ENCODE measurements around the gene PGC.

Gene PGC

DNA sequence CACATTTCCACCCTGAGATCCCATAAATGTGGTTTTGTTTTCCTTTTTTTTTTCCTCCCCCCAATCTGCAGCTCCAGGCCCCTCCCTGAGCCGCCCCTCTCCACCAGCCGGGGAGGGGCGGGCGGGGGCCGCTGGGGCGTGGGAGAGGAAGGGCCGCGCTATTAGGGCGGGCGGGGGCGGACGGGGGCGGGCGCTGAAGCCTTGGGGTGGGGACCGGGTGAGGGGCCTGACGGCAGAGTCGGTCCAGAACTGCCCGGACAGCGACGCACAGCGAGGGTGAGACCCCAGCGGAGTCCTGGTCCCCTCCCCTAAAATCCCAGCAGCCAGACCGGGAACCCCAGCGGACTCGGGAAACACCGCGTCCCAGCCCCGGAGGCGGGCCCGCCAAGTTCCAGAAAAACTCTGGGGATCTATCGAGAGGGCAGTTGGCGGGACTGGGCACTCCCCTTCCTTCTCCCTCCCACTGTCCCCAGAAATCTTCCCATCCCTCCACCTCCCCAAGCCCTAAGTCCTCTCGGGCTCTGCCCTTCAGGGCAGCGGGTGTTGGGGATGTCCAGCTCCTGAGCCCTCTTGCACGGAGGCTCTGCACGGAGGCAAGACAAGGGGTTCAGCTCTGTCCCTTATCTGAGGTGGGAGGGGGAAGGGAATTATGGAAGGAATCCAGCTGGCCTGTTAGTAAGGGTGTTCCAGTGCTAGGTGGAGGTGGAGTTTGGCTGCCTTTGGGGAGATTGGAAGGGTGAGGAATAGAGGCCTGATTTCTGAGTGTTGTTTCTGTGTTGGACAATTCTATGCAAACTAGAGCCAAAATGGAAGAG, 33.6 kb upstream of the PGC start, which contains the start of gene PRICKLE4:
Gene PRICKLE4 (plus strand): TSS at position 232 of the 815 bp plus-strand sequence. CDS start 2,692 bp downstream, outside the sequence.
- peak; percentile 39 for DNase-seq (ENCODE audit: low spot score)

DNA sequence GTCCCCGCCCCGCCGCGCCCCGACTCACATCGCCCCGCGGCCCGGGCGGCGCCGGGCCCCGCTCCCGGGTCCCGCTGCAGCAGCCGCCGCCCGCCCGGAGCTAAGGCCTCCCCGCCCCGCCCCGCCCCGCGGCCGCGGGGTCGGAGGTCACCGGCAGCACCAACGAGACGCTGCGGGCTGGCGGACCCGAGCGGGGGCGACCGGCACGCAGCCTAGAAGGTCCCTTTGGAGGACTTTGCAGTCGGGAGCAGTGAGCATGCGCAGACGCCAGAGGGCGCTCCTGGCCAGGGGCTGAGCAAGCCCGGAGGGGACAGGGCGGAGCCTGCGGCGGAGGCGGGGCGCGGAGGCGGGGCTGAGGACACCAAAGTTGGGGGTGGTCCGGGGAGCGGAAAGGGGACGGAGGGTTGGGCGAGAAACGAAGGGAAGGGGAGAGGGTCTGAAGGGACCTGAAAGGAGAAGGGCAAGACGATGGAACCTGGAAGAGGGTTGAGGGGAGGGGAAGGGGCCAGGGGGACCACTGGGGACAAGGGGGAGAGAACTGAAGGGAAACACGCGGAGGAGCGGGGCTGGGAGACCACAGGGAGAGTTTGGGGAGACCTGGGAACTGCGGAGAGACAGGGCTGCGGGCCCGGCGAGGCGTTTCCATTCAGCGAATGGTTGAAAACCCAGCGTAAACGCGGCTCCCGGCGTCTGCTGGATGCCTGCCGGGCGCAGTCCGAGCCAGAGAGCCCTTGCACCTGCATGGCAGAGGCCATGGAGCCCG, 32.8 kb upstream of the PGC start, which contains the start of gene FRS3:
Gene FRS3 (minus strand): TSS at position 113 of the 763 bp plus-strand sequence. CDS start 2,913 bp downstream, outside the sequence.
- TF ChIP-seq, protein P1, sequence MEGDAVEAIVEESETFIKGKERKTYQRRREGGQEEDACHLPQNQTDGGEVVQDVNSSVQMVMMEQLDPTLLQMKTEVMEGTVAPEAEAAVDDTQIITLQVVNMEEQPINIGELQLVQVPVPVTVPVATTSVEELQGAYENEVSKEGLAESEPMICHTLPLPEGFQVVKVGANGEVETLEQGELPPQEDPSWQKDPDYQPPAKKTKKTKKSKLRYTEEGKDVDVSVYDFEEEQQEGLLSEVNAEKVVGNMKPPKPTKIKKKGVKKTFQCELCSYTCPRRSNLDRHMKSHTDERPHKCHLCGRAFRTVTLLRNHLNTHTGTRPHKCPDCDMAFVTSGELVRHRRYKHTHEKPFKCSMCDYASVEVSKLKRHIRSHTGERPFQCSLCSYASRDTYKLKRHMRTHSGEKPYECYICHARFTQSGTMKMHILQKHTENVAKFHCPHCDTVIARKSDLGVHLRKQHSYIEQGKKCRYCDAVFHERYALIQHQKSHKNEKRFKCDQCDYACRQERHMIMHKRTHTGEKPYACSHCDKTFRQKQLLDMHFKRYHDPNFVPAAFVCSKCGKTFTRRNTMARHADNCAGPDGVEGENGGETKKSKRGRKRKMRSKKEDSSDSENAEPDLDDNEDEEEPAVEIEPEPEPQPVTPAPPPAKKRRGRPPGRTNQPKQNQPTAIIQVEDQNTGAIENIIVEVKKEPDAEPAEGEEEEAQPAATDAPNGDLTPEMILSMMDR (IDR thresholded peaks at IDR 0.05; ENCODE audit: extremely low read depth, missing control alignments), result peak; percentile 96
- peak; percentile 99 for DNase-seq (ENCODE audit: low spot score)

More for the DNA sequence above, 33.6 kb upstream of the PGC start, which contains the start of gene PRICKLE4:
- TF ChIP-seq, protein P1 (IDR thresholded peaks at IDR 0.05; ENCODE audit: extremely low read depth, missing control alignments), result no peak

DNA sequence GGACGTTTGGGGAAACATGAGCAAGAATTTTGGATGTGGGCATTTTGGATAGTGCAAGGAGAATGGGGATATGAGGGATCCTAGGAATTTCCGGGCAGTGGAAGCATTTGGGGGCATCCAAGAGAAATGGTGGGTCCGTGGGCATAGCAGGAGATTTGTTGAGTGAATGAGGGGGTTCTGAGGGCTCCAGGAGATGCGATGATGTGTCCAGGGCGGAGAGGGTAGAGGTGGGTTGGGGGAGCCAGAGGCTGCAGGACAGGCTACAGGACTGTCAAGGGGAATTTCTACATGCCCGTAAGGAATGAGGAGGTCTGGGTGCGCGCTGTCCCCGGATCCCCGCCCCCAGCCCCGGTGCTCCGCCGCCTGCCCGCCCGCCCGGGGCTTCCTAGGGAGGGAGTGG, 32.1 kb upstream of the PGC start:
- TF ChIP-seq, protein P1 (IDR thresholded peaks at IDR 0.05; ENCODE audit: extremely low read depth, missing control alignments), result no peak
- DNase-seq (ENCODE audit: low spot score), result no peak

DNA sequence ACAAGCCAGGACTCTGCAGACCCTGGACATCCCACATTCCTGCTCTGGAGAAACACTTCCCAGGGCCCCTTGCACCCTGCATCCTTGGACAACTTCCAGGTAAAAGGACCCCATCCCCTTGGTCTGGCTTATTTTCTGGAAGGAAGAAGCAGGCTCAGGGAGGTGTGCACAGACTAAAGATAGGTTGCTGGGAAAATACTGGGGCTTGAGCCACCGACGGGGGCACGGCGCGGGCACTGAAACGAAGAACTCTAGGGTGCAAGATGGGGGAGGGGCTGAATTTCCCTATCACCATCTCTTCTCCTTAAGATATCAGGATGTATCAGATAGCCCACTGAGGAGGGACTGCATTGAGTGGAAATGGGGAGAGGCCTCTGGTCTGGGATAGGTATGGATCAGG, 31.7 kb upstream of the PGC start:
- DNase-seq (ENCODE audit: low spot score), result no peak

DNA sequence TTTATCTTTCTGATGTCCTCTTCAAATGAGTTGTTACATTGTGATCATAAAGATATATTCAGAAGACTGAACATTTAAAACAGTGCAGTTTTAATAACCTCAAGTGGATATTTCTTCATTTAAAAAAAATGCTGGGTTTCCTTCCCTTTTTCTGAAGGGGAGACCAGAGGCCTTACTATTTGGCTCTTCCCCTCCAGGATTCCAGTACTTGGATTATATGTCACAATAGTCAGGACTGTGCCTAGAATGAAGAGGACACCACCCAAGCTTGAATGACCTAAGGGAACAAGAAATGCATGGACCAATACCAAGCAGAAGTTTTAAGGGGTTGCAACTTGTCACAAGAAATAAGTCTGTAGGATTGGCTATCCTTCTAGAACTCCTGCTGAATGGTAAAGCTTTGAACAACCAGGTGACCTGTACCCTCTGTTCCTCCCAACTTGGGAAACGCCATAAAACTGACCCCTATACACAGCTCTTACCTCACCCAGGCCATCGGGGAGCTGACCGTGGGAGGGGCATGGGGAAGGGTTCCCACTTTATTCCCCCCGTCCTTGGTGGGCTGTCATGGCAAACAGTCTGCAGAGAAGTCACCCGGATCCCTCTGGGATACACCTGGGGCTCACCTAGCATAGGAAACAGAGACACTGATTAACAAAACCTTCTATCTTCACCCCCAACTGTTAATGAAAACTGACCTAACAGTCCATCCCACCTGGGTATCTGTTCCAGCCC, 30.5 kb upstream of the PGC start:
- TF ChIP-seq, protein P1 (IDR thresholded peaks at IDR 0.05; ENCODE audit: extremely low read depth, missing control alignments), result no peak
- no peak for DNase-seq (ENCODE audit: low spot score)

More for the DNA sequence above, 31.7 kb upstream of the PGC start:
- TF ChIP-seq, protein P1 (IDR thresholded peaks at IDR 0.05; ENCODE audit: extremely low read depth, missing control alignments), result no peak

DNA sequence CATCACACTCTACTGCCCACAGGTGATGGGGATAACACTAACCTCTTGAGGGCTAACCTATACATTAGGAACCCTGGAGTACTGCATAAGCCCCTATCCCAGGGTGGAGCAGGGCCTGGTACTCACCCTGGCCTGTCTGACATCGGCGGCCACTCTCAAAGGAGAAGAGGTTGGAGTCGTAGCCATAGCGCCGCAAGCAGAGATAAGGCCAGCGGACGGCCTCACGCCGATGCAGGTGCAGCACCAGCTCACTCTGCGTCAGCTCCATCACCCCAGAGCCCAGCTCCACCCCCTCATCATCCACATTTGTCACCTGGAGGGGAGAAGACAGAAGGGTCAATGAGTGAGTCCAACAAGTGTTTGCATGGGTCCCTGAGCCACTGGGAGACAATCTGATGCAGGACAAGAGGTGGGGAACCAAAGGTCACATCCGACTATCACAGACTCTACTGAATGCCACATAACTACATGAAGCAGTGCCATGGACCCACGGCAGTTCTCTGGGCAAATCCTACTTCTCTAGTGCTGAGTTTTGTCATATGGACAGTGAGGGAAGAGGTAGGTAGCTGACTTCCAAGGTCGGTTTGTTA, 28.2 kb upstream of the PGC start:
- TF ChIP-seq, protein P1 (IDR thresholded peaks at IDR 0.05; ENCODE audit: extremely low read depth, missing control alignments), result no peak

More for the DNA sequence above, 28.2 kb upstream of the PGC start:
- no peak for DNase-seq (ENCODE audit: low spot score)

Data from GM20000 (cell line).